Astrocyte of the cerebellum (primary cell): ENCODE data around the gene SLC18A2.
"Not testable (repeated sequence)": the region's sequence is repeated elsewhere in the genome, so short reads cannot be mapped to it uniquely, and the experiment has no call there.

Experiments
- DNase-seq: peaks from one replicate; pipeline ENCODE4 v3.0.0-alpha.2; 2011; ENCODE audit warnings: low read depth
- H3K4me3 ChIP-seq: 2 replicates; pipeline ENCODE4 v1.5.1; 2011; ENCODE audit warnings: mild to moderate bottlenecking, low read depth, low read length, moderate library complexity
- in situ Hi-C: cut with HindIII; loops from 2 replicates; pipeline ENCODE4 v1.10.0; 2017; ENCODE audit warnings: low sequenced_read_pairs
- TF ChIP-seq, protein P1 (sequence below): IDR thresholded peaks from 2 replicates; pipeline ENCODE4 v1.5.1; 2012; ENCODE audit warnings: low read length, low read depth, moderate library complexity, mild to moderate bottlenecking; ENCODE audit errors: missing control alignments

Gene SLC18A2

GRCh38 chr10:117298219-117298618, 57.3 kb downstream of the SLC18A2 start:
- DNase-seq = no peak
- H3K4me3 ChIP-seq = no peak overlapping the region
- in situ Hi-C loops = no loop called here
- TF ChIP-seq, protein P1, sequence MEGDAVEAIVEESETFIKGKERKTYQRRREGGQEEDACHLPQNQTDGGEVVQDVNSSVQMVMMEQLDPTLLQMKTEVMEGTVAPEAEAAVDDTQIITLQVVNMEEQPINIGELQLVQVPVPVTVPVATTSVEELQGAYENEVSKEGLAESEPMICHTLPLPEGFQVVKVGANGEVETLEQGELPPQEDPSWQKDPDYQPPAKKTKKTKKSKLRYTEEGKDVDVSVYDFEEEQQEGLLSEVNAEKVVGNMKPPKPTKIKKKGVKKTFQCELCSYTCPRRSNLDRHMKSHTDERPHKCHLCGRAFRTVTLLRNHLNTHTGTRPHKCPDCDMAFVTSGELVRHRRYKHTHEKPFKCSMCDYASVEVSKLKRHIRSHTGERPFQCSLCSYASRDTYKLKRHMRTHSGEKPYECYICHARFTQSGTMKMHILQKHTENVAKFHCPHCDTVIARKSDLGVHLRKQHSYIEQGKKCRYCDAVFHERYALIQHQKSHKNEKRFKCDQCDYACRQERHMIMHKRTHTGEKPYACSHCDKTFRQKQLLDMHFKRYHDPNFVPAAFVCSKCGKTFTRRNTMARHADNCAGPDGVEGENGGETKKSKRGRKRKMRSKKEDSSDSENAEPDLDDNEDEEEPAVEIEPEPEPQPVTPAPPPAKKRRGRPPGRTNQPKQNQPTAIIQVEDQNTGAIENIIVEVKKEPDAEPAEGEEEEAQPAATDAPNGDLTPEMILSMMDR = no peak

- TF ChIP-seq, protein P1 = no peak
- no peak overlapping the region for H3K4me3 ChIP-seq
- no peak for DNase-seq
- in situ Hi-C loops = no loop called here
Observed at GRCh38 chr10:117299435-117299834, 58.5 kb downstream of the SLC18A2 start.

DNA sequence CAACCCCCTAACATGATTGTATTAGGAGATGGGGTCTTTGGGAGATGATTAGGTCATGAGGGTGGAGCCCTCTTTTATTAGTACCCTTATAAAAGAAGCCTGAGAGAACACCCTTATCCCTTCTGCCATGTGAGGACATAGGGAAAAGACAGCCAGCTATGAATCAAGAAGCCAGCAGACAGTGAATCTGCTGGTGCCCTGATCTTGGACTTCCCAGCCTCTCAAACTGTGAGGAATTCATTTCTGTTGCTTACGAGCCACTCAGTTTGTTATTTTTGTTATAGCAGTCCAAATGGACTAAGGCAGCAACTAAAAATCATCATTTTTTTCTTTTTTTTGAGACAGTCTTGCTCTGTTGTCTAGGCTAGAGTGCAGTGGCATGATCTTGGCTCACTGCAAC, 59.8 kb downstream of the SLC18A2 start:
- no peak for DNase-seq
- in situ Hi-C loops = no loop called here
- TF ChIP-seq, protein P1 = no peak

GRCh38 chr10:117303451-117303850, 62.5 kb downstream of the SLC18A2 start:
- in situ Hi-C loops, DNase-seq, H3K4me3 ChIP-seq: not testable (repeated sequence)

More for the DNA sequence above, 59.8 kb downstream of the SLC18A2 start:
- no peak overlapping the region for H3K4me3 ChIP-seq

DNA sequence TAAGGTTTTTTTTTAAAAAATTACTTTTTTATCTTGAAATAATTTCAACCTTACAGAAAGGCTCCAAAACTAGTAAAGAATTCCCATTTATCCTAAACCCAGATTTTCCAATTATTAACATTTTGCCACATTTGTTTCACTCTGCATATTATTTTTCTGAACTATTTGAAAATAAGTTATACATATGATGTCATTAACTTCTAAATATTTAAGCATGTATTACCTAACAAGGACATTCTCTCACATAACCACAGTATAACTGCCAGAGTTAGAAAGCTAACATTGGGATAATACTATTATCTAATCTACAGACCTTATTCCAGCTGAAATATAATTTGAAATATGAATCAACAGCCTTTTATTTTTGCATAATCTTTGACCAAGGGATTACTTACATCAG, 65.8 kb downstream of the SLC18A2 start:
- TF ChIP-seq, protein P1 = no peak
- H3K4me3 ChIP-seq = no peak overlapping the region
- no peak for DNase-seq
- in situ Hi-C loops = no loop called here

GRCh38 chr10:117311261-117311660, 70.3 kb downstream of the SLC18A2 start:
- in situ Hi-C loops = no loop called here
- TF ChIP-seq, protein P1 = no peak
- DNase-seq = no peak
- H3K4me3 ChIP-seq = no peak overlapping the region

GRCh38 chr10:117312430-117312829, 71.5 kb downstream of the SLC18A2 start:
- H3K4me3 ChIP-seq = no peak overlapping the region
- DNase-seq = no peak
- in situ Hi-C loops = no loop called here
- TF ChIP-seq, protein P1 = no peak
